T-helper 9 cell (primary cell): ENCODE measurements around the gene AOC3.
"Not testable (repeated sequence)": the region's sequence is repeated elsewhere in the genome, so short reads cannot be mapped to it uniquely, and the experiment has no call there.

Experiments
- DNase-seq: peaks from one replicate; pipeline ENCODE4 v3.0.0-alpha.2; 2020

The AOC3 gene

GRCh38 chr17:42844761-42845555, 6.0 kb upstream of the AOC3 start:
- no peak for DNase-seq

- no peak for DNase-seq
Measured at GRCh38 chr17:42845556-42845917, 5.5 kb upstream of the AOC3 start.

- no peak for DNase-seq
Measured at GRCh38 chr17:42845918-42846593, 4.9 kb upstream of the AOC3 start.

GRCh38 chr17:42846594-42847280, 4.3 kb upstream of the AOC3 start:
- DNase-seq = no peak

- DNase-seq = no peak
Measured at GRCh38 chr17:42848093-42848492, 2.9 kb upstream of the AOC3 start.

GRCh38 chr17:42849031-42849430, 2.0 kb upstream of the AOC3 start:
- no peak for DNase-seq

- no peak for DNase-seq
Measured at GRCh38 chr17:42849451-42850181, 1.4 kb upstream of the AOC3 start.

- DNase-seq = not testable (repeated sequence)
Measured at GRCh38 chr17:42851371-42852240, 607 bp downstream of the AOC3 start.

- no peak for DNase-seq
Measured at GRCh38 chr17:42852351-42852750, 1.4 kb downstream of the AOC3 start.

- DNase-seq = no peak
Measured at GRCh38 chr17:42853004-42853403, 2.0 kb downstream of the AOC3 start.

- no peak for DNase-seq
Measured at GRCh38 chr17:42853597-42853967, 2.6 kb downstream of the AOC3 start.

- DNase-seq = no peak
Measured at GRCh38 chr17:42853968-42854790, 3.2 kb downstream of the AOC3 start.

GRCh38 chr17:42855048-42855596, 4.1 kb downstream of the AOC3 start:
- no peak for DNase-seq

- not testable (repeated sequence) for DNase-seq
Measured at GRCh38 chr17:42856093-42856492, 5.1 kb downstream of the AOC3 start.

- DNase-seq = not testable (repeated sequence)
Measured at GRCh38 chr17:42856516-42856915, 5.5 kb downstream of the AOC3 start.

GRCh38 chr17:42857389-42857788, 6.4 kb downstream of the AOC3 start:
- DNase-seq = no peak

- no peak for DNase-seq
Measured at GRCh38 chr17:42865638-42866094, 14.7 kb downstream of the AOC3 start.

- no peak for DNase-seq
Measured at GRCh38 chr17:42866216-42866615, 15.2 kb downstream of the AOC3 start.

GRCh38 chr17:42866631-42867575, 15.9 kb downstream of the AOC3 start:
- no peak for DNase-seq
